OCI-M2 (cell line): ENCODE measurements around the gene ARID5B.

Experiments used
- DNase-seq: peaks from one replicate; lab custom pipeline; 2025; ENCODE audit not compliant: unreplicated experiment; lab: John Stamatoyannopoulos, UW

Gene ARID5B

GRCh38 chr10:62131724-62132123 is 230.2 kb downstream of the ARID5B start:
- DNase-seq = no peak

- DNase-seq = no peak
Measured at GRCh38 chr10:62133618-62134017, 232.1 kb downstream of the ARID5B start.

- no peak for DNase-seq
Measured at GRCh38 chr10:62136931-62137330, 235.4 kb downstream of the ARID5B start.
